IMR-90 (cell line): Measurements from ENCODE around the gene NDST3. TPM values are rescaled to one million over a fixed set of nuclear protein-coding genes. Genes with fewer than 3 reads are reported as not detected.

ENCODE experiments used
- ATAC-seq: fragments of 200-7000 bp; cut with Tn5 transposase; 2 replicates; pipeline ENCODE4 v1.9.1; 2020; ENCODE audit warnings: low read depth, mild to moderate bottlenecking, moderate library complexity
- BruUV-seq: library from RNA; stranded (reverse); fragments of 400-500 nt; replicated peaks from 2 replicates; lab custom pipeline; 2021; lab: Mats Ljungman, UMichigan
- CTCF ChIA-PET: fragments of 300-600 bp; formaldehyde crosslinking; extraction: SDS; loops from one replicate; lab custom pipeline; 2021; ENCODE audit warnings: antibody characterized with exemption; lab: Yijun Ruan, JAX
- POLR2A ChIA-PET: fragments of 300-600 bp; sonication (Branson Sonifier 250); formaldehyde crosslinking; loops from one replicate; lab custom pipeline; 2022; ENCODE audit warnings: antibody characterized with exemption; ENCODE audit not compliant: unreplicated experiment; lab: Charles Lee
- DNase-seq: peaks from one replicate; pipeline ENCODE4 v3.0.0; 2013
- H2AFZ ChIP-seq: replicated peaks from 2 replicates; pipeline ENCODE3; 2013; ENCODE audit warnings: low read length, mild to moderate bottlenecking; ENCODE audit not compliant: poor library complexity
- H2AK5ac ChIP-seq: 2 replicates; pipeline ENCODE4 v1.6.1; 2013; ENCODE audit warnings: low read depth, low read length, inconsistent platforms
- H2AK9ac ChIP-seq: replicated peaks from 2 replicates; pipeline ENCODE3; 2013; ENCODE audit warnings: mild to moderate bottlenecking, low read depth, low read length, moderate library complexity; ENCODE audit not compliant: poor library complexity
- H2BK120ac ChIP-seq: 2 replicates; pipeline ENCODE4 v1.6.1; 2013; ENCODE audit warnings: low read depth, low read length, inconsistent platforms
- H2BK15ac ChIP-seq: 3 replicates; pipeline ENCODE4 v1.6.1; 2013; ENCODE audit warnings: low read depth, low read length, inconsistent platforms
- H2BK20ac ChIP-seq: 2 replicates; pipeline ENCODE4 v1.6.1; 2013; ENCODE audit warnings: low read depth, mild to moderate bottlenecking, inconsistent platforms, low read length, moderate library complexity
- H2BK5ac ChIP-seq: 2 replicates; pipeline ENCODE4 v1.6.1; 2013; ENCODE audit warnings: mild to moderate bottlenecking, low read depth, low read length, inconsistent platforms; ENCODE audit not compliant: poor library complexity, severe bottlenecking
- H3K14ac ChIP-seq: replicated peaks from 2 replicates; pipeline ENCODE4 v1.6.1; 2013; ENCODE audit warnings: low read depth, low read length, inconsistent platforms
- H3K18ac ChIP-seq: 2 replicates; pipeline ENCODE4 v1.6.1; 2013; ENCODE audit warnings: low read depth, low read length, control low read depth
- H3K23ac ChIP-seq: 2 replicates; pipeline ENCODE4 v1.6.1; 2013; ENCODE audit warnings: low read depth, low read length, inconsistent platforms
- H3K27ac ChIP-seq: 2 replicates; pipeline ENCODE4 v1.5.1; 2013; ENCODE audit warnings: mild to moderate bottlenecking, control low read depth, low read length; ENCODE audit not compliant: insufficient read depth
- H3K27me3 ChIP-seq: 2 replicates; pipeline ENCODE4 v1.6.1; 2013; ENCODE audit warnings: low read length; ENCODE audit not compliant: control insufficient read depth, insufficient read depth
- H3K36me3 ChIP-seq: 2 replicates; pipeline ENCODE4 v1.6.1; 2013; ENCODE audit warnings: low read length, mixed read lengths; ENCODE audit not compliant: control insufficient read depth, insufficient read depth
- H3K4ac ChIP-seq: 2 replicates; pipeline ENCODE4 v1.6.1; 2013; ENCODE audit warnings: low read depth, low read length, inconsistent platforms
- H3K4me1 ChIP-seq: 2 replicates; pipeline ENCODE4 v1.6.1; 2013; ENCODE audit warnings: low read length, mixed read lengths; ENCODE audit not compliant: control insufficient read depth, insufficient read depth
- H3K4me2 ChIP-seq: 2 replicates; pipeline ENCODE4 v1.6.1; 2013; ENCODE audit warnings: low read depth, mild to moderate bottlenecking, control low read depth, low read length, moderate library complexity
- H3K4me3 ChIP-seq: 2 replicates; pipeline ENCODE4 v1.5.1; 2013; ENCODE audit warnings: low read depth, mild to moderate bottlenecking, control low read depth, low read length, moderate library complexity; ENCODE audit not compliant: insufficient read depth
- H3K56ac ChIP-seq: 2 replicates; pipeline ENCODE4 v1.6.1; 2013; ENCODE audit warnings: low read length, inconsistent platforms; ENCODE audit not compliant: insufficient read depth; ENCODE audit errors: extremely low read depth
- H3K79me1 ChIP-seq, 2 experiments: 2 replicates each; pipeline ENCODE4 v1.6.1; 2013; ENCODE audit warnings: low read length in 2 of 2, inconsistent platforms in 1 of 2, low read depth in 1 of 2
- H3K9ac ChIP-seq: 2 replicates; pipeline ENCODE4 v1.6.1; 2013; ENCODE audit warnings: low read depth, low read length, control low read depth
- H3K9me1 ChIP-seq: 2 replicates; pipeline ENCODE4 v1.6.1; 2013; ENCODE audit warnings: low read length, inconsistent platforms; ENCODE audit not compliant: insufficient read depth
- H3K9me3 ChIP-seq: 2 replicates; pipeline ENCODE4 v1.6.1; 2013; ENCODE audit warnings: low read length; ENCODE audit not compliant: control insufficient read depth, insufficient read depth
- H4K20me1 ChIP-seq: 2 replicates; pipeline ENCODE4 v1.6.1; 2013; ENCODE audit warnings: low read length, inconsistent platforms; ENCODE audit not compliant: insufficient read depth
- H4K5ac ChIP-seq: 2 replicates; pipeline ENCODE4 v1.6.1; 2013; ENCODE audit warnings: mild to moderate bottlenecking, low read depth, low read length, control low read depth
- H4K8ac ChIP-seq, 2 experiments: 2 replicates each; pipeline ENCODE4 v1.6.1; 2013; ENCODE audit warnings: low read depth in 2 of 2, low read length in 2 of 2, control low read depth in 1 of 2, inconsistent platforms in 1 of 2
- H4K91ac ChIP-seq: 2 replicates; pipeline ENCODE4 v1.6.1; 2013; ENCODE audit warnings: low read depth, low read length, inconsistent platforms; ENCODE audit not compliant: insufficient read depth
- BHLHE40 ChIP-seq: fragments of 150-350 bp; IDR thresholded peaks from 2 replicates; pipeline ENCODE4 v1.6.1; 2016; ENCODE audit warnings: mild to moderate bottlenecking, low read depth, low read length
- CHD1 ChIP-seq: IDR thresholded peaks from 2 replicates; pipeline ENCODE4 v1.6.1; 2012; ENCODE audit warnings: low read depth, low read length, improper control_type of control experiment
- FOS ChIP-seq: fragments of 150-350 bp; IDR thresholded peaks from 2 replicates; pipeline ENCODE4 v1.6.1; 2016; ENCODE audit warnings: low read depth, low read length
- MAFK ChIP-seq: IDR thresholded peaks from 2 replicates; pipeline ENCODE4 v1.6.1; 2012; ENCODE audit warnings: low read depth, low read length, improper control_type of control experiment
- MXI1 ChIP-seq: IDR thresholded peaks from 2 replicates; pipeline ENCODE4 v1.6.1; 2012; ENCODE audit warnings: low read depth, mild to moderate bottlenecking, low read length, moderate library complexity, borderline replicate concordance
- RAD21 ChIP-seq: IDR thresholded peaks from 2 replicates; pipeline ENCODE4 v1.6.1; 2012; ENCODE audit warnings: low read length, improper control_type of control experiment
- RCOR1 ChIP-seq: IDR thresholded peaks from 2 replicates; pipeline ENCODE4 v1.6.1; 2012; ENCODE audit warnings: mild to moderate bottlenecking, low read length, improper control_type of control experiment; ENCODE audit not compliant: insufficient replicate concordance
- RFX5 ChIP-seq: IDR thresholded peaks from 2 replicates; pipeline ENCODE4 v1.8.0; 2012; ENCODE audit warnings: low read depth, mild to moderate bottlenecking, low read length, moderate library complexity
- USF2 ChIP-seq: fragments of 150-350 bp; IDR thresholded peaks from 2 replicates; pipeline ENCODE4 v1.6.1; 2017; ENCODE audit warnings: mild to moderate bottlenecking, antibody characterized with exemption, low read length, low read depth
- WGBS, 2 experiments: methylation state at CpG; one replicate each; pipeline versions ENCODE4 v1.1.5 to v1.1.7; 2013; ENCODE audit warnings: missing lambda C conversion rate in 2 of 2; ENCODE audit not compliant: insufficient read length in 1 of 2; ENCODE audit errors: extremely low coverage in 2 of 2; 5-methylcytosine and 5-hydroxymethylcytosine counted together
- dilution Hi-C: fragments of 300-500 bp; cut with HindIII; formaldehyde crosslinking; loops from one replicate; pipeline ENCODE4 v1.14.3; 2018; ENCODE audit warnings: low sequenced_read_pairs; ENCODE audit not compliant: unreplicated experiment
- in situ Hi-C: fragments of 300-500 bp; cut with MboI; formaldehyde crosslinking; loops from 3 replicates; pipeline ENCODE4 v1.14.3; 2019; ENCODE audit warnings: low sequenced_read_pairs, inconsistent platforms, mixed read lengths
- intact Hi-C: fragments of 100-400 bp; cut with micrococcal nuclease; formaldehyde crosslinking; loops from 2 replicates; pipeline ENCODE4 v1.10.0; 2022
- polyA plus RNA-seq, 3 experiments: library from polyadenylated mRNA; depleted of rRNA; stranded (reverse); fragments of >200 nt; gene quantifications; 2 replicates each; pipeline ENCODE4 v1.2.3, GENCODE V29; 2012; ENCODE audit warnings: low replicate concordance in 1 of 3
- total RNA-seq: library from RNA; depleted of rRNA; stranded (reverse); fragments of >200 nt; gene quantifications from 2 replicates; pipeline ENCODE4 v1.2.3, GENCODE V29; 2012

Gene NDST3
- total and polyA plus RNA-seq, 2 of the 4 experiments (the other 2 are of a cell fraction), result 0.10 to 0.18 TPM

- no peak for ATAC-seq
- H3K9ac ChIP-seq, result no peak overlapping the region
- H3K9me3 ChIP-seq, result no peaks in the 10 kb centered on the region
- ChIA-PET CTCF (no interaction called here), POLR2A (no interaction called here)
- no peak overlapping the region for H2BK120ac ChIP-seq
- H3K18ac ChIP-seq, result no peak overlapping the region
- H4K91ac ChIP-seq, result no peak overlapping the region
- intact Hi-C loops (no loop called here), in situ Hi-C loops (no loop called here), dilution Hi-C loops (no loop called here)
- DNase-seq, result no peak
- H3K4ac ChIP-seq, result no peak overlapping the region
- H4K20me1 ChIP-seq, result no peaks in the 10 kb centered on the region
- no peak overlapping the region for H2BK5ac ChIP-seq
- H3K36me3 ChIP-seq, result no peaks in the 10 kb centered on the region
- H2AK5ac ChIP-seq, result no peak overlapping the region
- no peak overlapping the region for H2AK9ac ChIP-seq
- H4K5ac ChIP-seq, result no peak overlapping the region
- no peak overlapping the region for H4K8ac ChIP-seq
- H2BK15ac ChIP-seq, result no peak overlapping the region
- BruUV-seq, result no TSS peak
- H3K4me1 ChIP-seq, result no peaks in the 10 kb centered on the region
- H2AFZ ChIP-seq, result no peak overlapping the region
- no peaks in the 10 kb centered on the region for H3K9me1 ChIP-seq
- no peak overlapping the region for H3K56ac ChIP-seq
- H2BK20ac ChIP-seq, result no peak overlapping the region
- H3K27ac ChIP-seq, result no peak overlapping the region
- TF ChIP-seq RCOR1, result no peak
- TF ChIP-seq FOS, result no peak
- no peak for TF ChIP-seq MXI1
- no peak for TF ChIP-seq CHD1
- no peak for TF ChIP-seq RFX5
- no peak for TF ChIP-seq MAFK
- TF ChIP-seq RAD21, result no peak
- TF ChIP-seq USF2, result no peak
- TF ChIP-seq BHLHE40, result no peak
- no peaks in the 10 kb centered on the region for H3K79me1 ChIP-seq
- no peak overlapping the region for H3K23ac ChIP-seq
- WGBS, 2 experiments, result 100% methylated on average over 1 of the region's 2 CpGs; no CpG with 5 or more reads in 1 of the 2 experiments
- no peak overlapping the region for H3K14ac ChIP-seq
- H3K4me3 ChIP-seq, result no peak overlapping the region
- no peak overlapping the region for H3K4me2 ChIP-seq
- no peaks in the 10 kb centered on the region for H3K27me3 ChIP-seq
Observed at GRCh38 chr4:118215826-118216225, 181.5 kb downstream of the NDST3 start.
